ENCODE data around the gene DNAJC8.

DNA sequence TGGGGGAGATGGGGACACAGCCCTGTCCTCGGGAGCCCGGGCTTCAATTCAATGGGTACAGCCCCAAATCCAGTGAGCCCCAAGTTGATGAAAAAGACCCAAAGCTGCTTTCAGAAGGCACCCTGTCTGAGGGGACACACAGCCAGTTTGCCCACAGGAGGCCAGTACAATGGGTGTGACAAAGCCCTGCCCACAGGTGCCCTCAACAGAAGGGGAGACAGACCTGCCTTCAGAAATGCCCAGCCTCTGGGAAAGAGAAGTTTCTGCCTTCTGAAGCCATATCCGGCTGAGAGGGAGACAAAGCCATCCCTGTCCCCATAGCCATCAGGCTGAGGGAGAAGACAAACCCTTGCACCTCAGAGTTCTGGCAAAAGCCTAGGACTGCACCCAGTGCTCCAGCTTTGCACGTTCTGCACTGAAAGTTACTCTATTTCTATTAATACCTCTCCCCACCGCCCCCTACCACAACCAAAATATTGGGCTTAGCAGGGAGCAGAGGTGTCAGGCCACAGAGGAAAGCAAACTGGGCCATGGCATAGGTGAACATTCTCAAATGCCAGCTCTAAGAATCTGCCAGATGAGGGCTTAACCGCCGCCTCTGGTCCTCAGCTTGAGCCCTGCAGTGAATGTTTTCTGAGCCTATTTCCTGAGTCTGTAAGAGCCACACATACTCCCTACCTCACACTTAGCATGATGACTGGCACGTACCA is 38.3 kb downstream of the DNAJC8 start:
- TF ChIP-seq, protein P1, sequence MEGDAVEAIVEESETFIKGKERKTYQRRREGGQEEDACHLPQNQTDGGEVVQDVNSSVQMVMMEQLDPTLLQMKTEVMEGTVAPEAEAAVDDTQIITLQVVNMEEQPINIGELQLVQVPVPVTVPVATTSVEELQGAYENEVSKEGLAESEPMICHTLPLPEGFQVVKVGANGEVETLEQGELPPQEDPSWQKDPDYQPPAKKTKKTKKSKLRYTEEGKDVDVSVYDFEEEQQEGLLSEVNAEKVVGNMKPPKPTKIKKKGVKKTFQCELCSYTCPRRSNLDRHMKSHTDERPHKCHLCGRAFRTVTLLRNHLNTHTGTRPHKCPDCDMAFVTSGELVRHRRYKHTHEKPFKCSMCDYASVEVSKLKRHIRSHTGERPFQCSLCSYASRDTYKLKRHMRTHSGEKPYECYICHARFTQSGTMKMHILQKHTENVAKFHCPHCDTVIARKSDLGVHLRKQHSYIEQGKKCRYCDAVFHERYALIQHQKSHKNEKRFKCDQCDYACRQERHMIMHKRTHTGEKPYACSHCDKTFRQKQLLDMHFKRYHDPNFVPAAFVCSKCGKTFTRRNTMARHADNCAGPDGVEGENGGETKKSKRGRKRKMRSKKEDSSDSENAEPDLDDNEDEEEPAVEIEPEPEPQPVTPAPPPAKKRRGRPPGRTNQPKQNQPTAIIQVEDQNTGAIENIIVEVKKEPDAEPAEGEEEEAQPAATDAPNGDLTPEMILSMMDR (IDR thresholded peaks at IDR 0.05), result no peak
- no peak for TF ChIP-seq POLR2AphosphoS5 (IDR thresholded peaks at IDR 0.05)
- no peak for TF ChIP-seq POLR2A (IDR thresholded peaks at IDR 0.05; ENCODE audit: low read depth)

Measured in esophagus muscularis mucosa (tissue), 3 donors.